Activated T-helper 1 cell treated with Interleukin-2 at 50 U/mL for 16 hours (primary cell): ENCODE data around the gene MORN2.

Source experiments
- DNase-seq: peaks from one replicate; pipeline ENCODE4 v3.0.0-alpha.2; 2020; ENCODE audit warnings: low read depth

MORN2 gene

GRCh38 chr2:38892819-38893218 lies 17.0 kb downstream of the MORN2 start:
- DNase-seq = no peak

DNA sequence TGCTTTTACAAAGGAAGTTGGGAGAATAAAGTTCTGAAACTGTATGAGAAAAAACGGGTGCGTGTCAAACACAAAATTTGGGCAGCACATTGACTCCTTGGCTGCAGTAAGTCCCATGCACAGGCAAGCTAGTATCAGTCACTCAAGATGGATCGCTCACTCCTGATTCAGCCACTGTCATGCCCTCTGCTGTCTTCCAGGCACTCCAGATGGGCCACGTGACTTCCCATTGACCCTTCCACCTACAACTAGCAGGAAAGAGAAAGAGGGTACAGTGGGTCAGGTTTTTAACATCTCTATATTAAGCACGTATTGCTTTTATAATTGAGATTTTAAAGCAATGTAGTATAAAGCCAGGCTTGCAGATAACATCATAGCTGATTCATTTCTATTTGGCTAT lies 22.5 kb downstream of the MORN2 start:
- no peak for DNase-seq

GRCh38 chr2:38900726-38901125 lies 24.9 kb downstream of the MORN2 start:
- DNase-seq = no peak

DNA sequence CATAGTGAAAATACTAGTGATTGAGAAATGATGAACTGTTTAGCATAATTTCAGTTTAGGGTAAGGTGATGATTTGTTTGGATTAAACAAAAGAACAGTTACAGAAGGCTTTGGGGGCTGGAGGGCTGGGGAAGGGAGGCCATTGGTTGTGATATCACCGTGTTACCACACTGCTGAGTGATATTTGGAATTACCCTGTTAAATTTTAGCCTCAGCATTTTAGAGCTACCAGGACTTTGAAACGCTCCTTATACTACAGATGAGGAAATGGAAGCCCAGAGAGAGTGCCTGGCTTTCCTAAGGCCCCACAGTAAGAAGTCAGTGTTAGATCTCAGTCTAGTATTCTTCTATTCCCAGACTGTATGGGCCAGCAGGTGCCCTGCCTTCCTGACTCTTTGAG lies 29.5 kb downstream of the MORN2 start:
- no peak for DNase-seq

- DNase-seq = no peak
Observed at GRCh38 chr2:38907242-38907641, 31.5 kb downstream of the MORN2 start.

DNA sequence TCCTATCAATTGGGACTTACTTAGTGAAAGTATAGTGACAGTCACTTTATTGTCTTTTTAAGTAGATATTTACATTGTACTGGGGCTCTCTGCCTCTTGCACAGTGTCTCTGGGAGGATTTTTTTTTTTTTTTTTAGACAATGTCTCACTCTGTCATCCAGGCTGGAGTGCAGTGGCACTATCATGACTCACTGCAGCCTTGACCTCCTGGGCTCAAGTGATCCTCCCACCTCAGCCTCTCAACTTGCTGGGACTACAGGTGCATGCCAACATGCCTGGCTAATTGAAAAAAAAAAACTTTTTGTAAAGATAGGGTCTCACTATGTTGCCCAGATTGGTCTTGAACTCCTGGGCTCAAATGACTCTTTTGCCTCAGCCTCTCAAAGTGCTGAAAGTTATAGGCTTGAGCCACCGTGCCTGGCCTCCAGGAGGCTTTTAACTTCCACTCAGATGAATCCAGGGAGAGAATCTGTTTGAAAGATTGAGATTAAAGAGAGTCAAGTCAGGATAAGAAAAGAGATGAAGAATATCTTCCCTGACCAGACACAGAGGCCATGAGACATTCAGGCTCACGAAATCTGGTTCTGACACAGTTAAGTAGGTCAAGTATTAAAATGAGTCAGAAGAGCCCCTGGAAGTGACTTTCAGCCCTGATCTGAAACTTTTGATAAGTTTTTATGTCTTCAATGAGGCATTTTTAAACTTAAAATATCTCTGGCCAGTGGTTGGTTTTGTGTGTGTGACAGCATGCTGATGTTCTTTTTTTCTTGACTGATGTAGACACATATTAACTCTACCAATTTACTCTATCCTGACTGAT lies 32.2 kb downstream of the MORN2 start:
- no peak for DNase-seq

DNA sequence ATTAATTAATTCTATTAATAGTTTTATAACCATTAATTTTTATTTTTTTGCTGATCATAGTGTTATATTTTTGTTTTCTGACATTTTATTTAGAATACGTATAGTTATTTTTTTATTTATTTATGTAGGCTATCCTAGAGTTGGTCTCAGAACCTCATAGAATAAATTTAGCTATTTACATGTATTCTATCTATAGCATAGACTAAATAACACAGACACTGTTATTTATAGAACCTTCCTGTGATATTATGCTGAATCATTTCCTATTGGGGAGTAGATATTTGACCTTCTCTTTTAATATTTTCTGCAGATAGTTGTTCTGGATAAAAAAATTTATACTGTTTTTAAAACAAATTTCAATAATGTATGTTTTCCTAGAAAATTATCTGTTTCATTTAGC lies 34.1 kb downstream of the MORN2 start:
- no peak for DNase-seq

- DNase-seq = no peak
Observed at GRCh38 chr2:38911191-38911590, 35.4 kb downstream of the MORN2 start.

- DNase-seq = no peak
Observed at GRCh38 chr2:38912619-38913018, 36.8 kb downstream of the MORN2 start.

DNA sequence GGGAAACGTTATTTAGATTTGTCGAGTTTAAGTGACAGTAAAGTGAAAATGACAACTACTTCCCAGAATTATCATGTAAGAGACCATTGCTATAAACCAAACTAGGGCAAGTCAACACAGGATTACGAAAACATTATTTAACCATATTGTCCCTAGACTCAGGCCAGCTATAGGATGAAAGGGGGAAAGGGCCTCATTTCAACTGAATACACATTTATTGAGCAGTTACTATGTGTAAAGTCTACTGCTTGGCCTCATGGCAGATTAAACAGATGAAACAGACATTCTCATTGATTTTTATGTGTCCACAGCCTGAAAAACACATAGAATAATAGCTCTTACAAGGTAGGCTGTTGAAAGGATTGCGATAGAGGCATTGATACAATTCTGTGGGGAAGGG lies 46.6 kb downstream of the MORN2 start:
- no peak for DNase-seq

DNA sequence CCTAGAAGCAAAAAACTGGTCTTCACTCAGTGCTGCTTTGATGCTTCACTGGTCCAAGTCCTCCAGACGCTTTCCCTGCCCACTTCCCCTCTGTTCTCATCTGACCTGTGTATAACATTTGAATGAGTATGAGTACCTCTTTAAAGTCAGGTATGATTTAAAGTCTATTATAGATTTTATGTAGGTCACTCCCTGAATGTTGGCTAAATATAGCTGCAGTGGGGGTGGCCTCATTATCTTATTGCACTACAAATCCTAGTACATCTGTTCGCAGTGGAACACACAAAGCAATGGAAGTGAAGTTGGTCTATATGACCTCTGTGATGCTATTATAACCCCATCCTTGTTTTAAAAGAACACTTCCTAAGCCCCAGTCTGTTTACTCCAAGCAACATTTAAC lies 47.1 kb downstream of the MORN2 start:
- no peak for DNase-seq

GRCh38 chr2:38925982-38926381 lies 50.2 kb downstream of the MORN2 start:
- no peak for DNase-seq

GRCh38 chr2:38930600-38930999 lies 54.8 kb downstream of the MORN2 start:
- no peak for DNase-seq
